HCT116 (cell line): ENCODE data around the gene GNB2. TPM values are rescaled to one million over a fixed set of nuclear protein-coding genes. Genes with fewer than 3 reads are reported as not detected.

ENCODE experiments used
- ATAC-seq: fragments of 200-7000 bp; cut with Tn5 transposase; 2 replicates; pipeline ENCODE4 v1.9.1; 2020; ENCODE audit warnings: mild to moderate bottlenecking, moderate library complexity
- BruUV-seq: library from RNA; stranded (reverse); fragments of 400-500 nt; replicated peaks from 2 replicates; lab custom pipeline; 2021; lab: Mats Ljungman, UMichigan
- CTCF ChIA-PET: fragments of 300-600 bp; sonication (Branson Sonifier 250); formaldehyde crosslinking; loops from one replicate; lab custom pipeline; 2021; ENCODE audit warnings: antibody characterized with exemption; lab: Charles Lee
- POLR2A ChIA-PET: fragments of 300-600, 350-600 bp; sonication (Branson Sonifier 250); formaldehyde crosslinking; loops from one replicate; lab custom pipeline; 2021; ENCODE audit warnings: antibody characterized with exemption; lab: Charles Lee
- RAD21 ChIA-PET, 2 experiments: fragments of 300-600 bp; sonication (Branson Sonifier 250); formaldehyde crosslinking; loops; one replicate each; lab custom pipeline; 2023; ENCODE audit warnings: low total read pairs in 2 of 2; ENCODE audit not compliant: uncharacterized antibody in 2 of 2, unreplicated experiment in 2 of 2, low non-redundant PET in 1 of 2; lab: Charles Lee
- DNase-seq: peaks from one replicate; pipeline ENCODE4 v3.0.0-alpha.2; 2010; ENCODE audit warnings: low read depth, low spot score
- H2AFZ ChIP-seq: fragments of 200-600 bp; shearing (Covaris generic), sonication (generic); 2 replicates; pipeline ENCODE4 v1.6.1; 2017; ENCODE audit warnings: low read depth, mixed run types, mixed read lengths, antibody characterized with exemption, low read length; ENCODE audit not compliant: poor library complexity, severe bottlenecking
- H3K27ac ChIP-seq: 2 replicates; pipeline ENCODE4 v1.5.1; 2012; ENCODE audit warnings: low read depth, low read length
- H3K27me3 ChIP-seq: fragments of 200-600 bp; sonication (generic); 2 replicates; pipeline ENCODE4 v1.6.1; 2016; ENCODE audit warnings: mixed run types, low read length, mixed read lengths; ENCODE audit not compliant: insufficient read depth
- H3K36me3 ChIP-seq, 2 experiments: fragments of 200-500 bp in 1 of 2; fragments of 200-600 bp in 1 of 2; sonication (Bioruptor generic) in 1 of 2; sonication (generic) in 1 of 2; 2 replicates each; pipeline versions ENCODE4 v1.5.1 to v1.6.1; 2014 to 2016; ENCODE audit warnings: low read length in 2 of 2, inconsistent platforms in 1 of 2, mixed read lengths in 1 of 2, mixed run types in 1 of 2; ENCODE audit not compliant: insufficient read depth in 2 of 2, control insufficient read depth in 1 of 2
- H3K4me1 ChIP-seq, 2 experiments: fragments of 200-600 bp in 1 of 2; sonication (generic) in 1 of 2; 2 replicates each; pipeline versions ENCODE4 v1.5.1 to v1.6.1; 2012 to 2017; ENCODE audit warnings: low read length in 2 of 2, inconsistent platforms in 1 of 2, mild to moderate bottlenecking in 1 of 2, mixed read lengths in 1 of 2, mixed run types in 1 of 2, moderate library complexity in 1 of 2; ENCODE audit not compliant: insufficient read depth in 2 of 2, control insufficient read depth in 1 of 2
- H3K4me2 ChIP-seq: fragments of 200-600 bp; sonication (generic); 2 replicates; pipeline ENCODE4 v1.6.1; 2017; ENCODE audit warnings: mixed run types, low read length, mixed read lengths
- H3K4me3 ChIP-seq, 2 experiments: fragments of 200-600 bp in 1 of 2; sonication (generic) in 1 of 2; replicated peaks in 1 of 2; 2 replicates each; pipeline ENCODE4 v1.5.1; 2011 to 2016; ENCODE audit warnings: low read length in 2 of 2, control low read depth in 1 of 2, low read depth in 1 of 2, mild to moderate bottlenecking in 1 of 2, mixed read lengths in 1 of 2, mixed run types in 1 of 2
- H3K79me2 ChIP-seq: fragments of 200-600 bp; sonication (generic); 2 replicates; pipeline ENCODE4 v1.6.1; 2017; ENCODE audit warnings: mild to moderate bottlenecking, mixed run types, low read length, moderate library complexity, mixed read lengths; ENCODE audit not compliant: insufficient read depth
- H3K9ac ChIP-seq: fragments of 200-600 bp; sonication (generic); 2 replicates; pipeline ENCODE4 v1.6.1; 2016; ENCODE audit warnings: low read length, mixed read lengths
- H3K9me2 ChIP-seq: fragments of 200-600 bp; sonication (generic), shearing (Covaris generic); 2 replicates; pipeline ENCODE4 v1.6.1; 2017; ENCODE audit warnings: mixed run types, mild to moderate bottlenecking, moderate library complexity; ENCODE audit not compliant: insufficient read depth
- H3K9me3 ChIP-seq, 2 experiments: fragments of 200-500 bp in 1 of 2; fragments of 200-600 bp in 1 of 2; sonication (Bioruptor generic) in 1 of 2; sonication (generic) in 1 of 2; 2 replicates each; pipeline ENCODE4 v1.6.1; 2014 to 2017; ENCODE audit warnings: low read length in 2 of 2, mixed read lengths in 2 of 2, inconsistent platforms in 1 of 2, low read depth in 1 of 2, mild to moderate bottlenecking in 1 of 2, mixed run types in 1 of 2, moderate library complexity in 1 of 2; ENCODE audit not compliant: control insufficient read depth in 1 of 2, insufficient read depth in 1 of 2
- H4K20me1 ChIP-seq: fragments of 200-600 bp; sonication (generic), shearing (Covaris generic); 2 replicates; pipeline ENCODE4 v1.6.1; 2017; ENCODE audit warnings: mixed run types, mild to moderate bottlenecking, moderate library complexity; ENCODE audit not compliant: insufficient read depth
- ELF1 ChIP-seq: IDR thresholded peaks from 2 replicates; pipeline ENCODE4 v1.6.1; 2012; ENCODE audit warnings: low read depth, borderline replicate concordance
- JUND ChIP-seq: IDR thresholded peaks from 2 replicates; pipeline ENCODE4 v1.6.1; 2012
- POLR2A ChIP-seq: IDR thresholded peaks from 2 replicates; pipeline ENCODE4 v1.7.0; 2011; ENCODE audit warnings: borderline replicate concordance; ENCODE audit not compliant: insufficient read depth, insufficient read length; ENCODE audit errors: extremely low read depth
- POLR2AphosphoS5 ChIP-seq: IDR thresholded peaks from 2 replicates; pipeline ENCODE4 v1.6.1; 2011; ENCODE audit warnings: mild to moderate bottlenecking, low read depth, low read length, moderate library complexity
- SRF ChIP-seq: IDR thresholded peaks from 2 replicates; pipeline ENCODE4 v1.6.1; 2012; ENCODE audit warnings: low read depth
- intact Hi-C: fragments of 100-400 bp; cut with micrococcal nuclease; formaldehyde crosslinking; loops from 2 replicates; pipeline ENCODE4 v1.10.0; 2022
- total RNA-seq: library from RNA; stranded (reverse); gene quantifications from one replicate; pipeline ENCODE4 v1.2.1, GENCODE V29; 2021; ENCODE audit not compliant: unreplicated experiment
- TF ChIP-seq, protein P1 (sequence below): IDR thresholded peaks from 2 replicates; pipeline ENCODE4 v1.6.1; 2011; ENCODE audit warnings: mild to moderate bottlenecking, low read length, moderate library complexity; ENCODE audit not compliant: insufficient replicate concordance; ENCODE audit errors: extremely low read depth
- TF ChIP-seq, protein P2 (sequence below), 3 experiments: fragments of 200-600 bp in 1 of 3; sonication (generic) in 1 of 3; IDR thresholded peaks in 2 of 3; conservative IDR thresholded peaks in 1 of 3; 2 replicates each; pipeline ENCODE4 v1.5.1; 2012 to 2017; ENCODE audit warnings: low read depth in 2 of 3, low read length in 2 of 3, antibody characterized with exemption in 1 of 3, borderline replicate concordance in 1 of 3, control low read depth in 1 of 3, mild to moderate bottlenecking in 1 of 3, mixed read lengths in 1 of 3, mixed run types in 1 of 3, moderate library complexity in 1 of 3; ENCODE audit not compliant: insufficient read depth in 1 of 3

Gene GNB2
- total RNA-seq, 1 experiment from 2014 or later = 246 TPM

GRCh38 chr7:100627238-100627549 is 46.3 kb upstream of the GNB2 start (continued):
- TF ChIP-seq, protein P1, sequence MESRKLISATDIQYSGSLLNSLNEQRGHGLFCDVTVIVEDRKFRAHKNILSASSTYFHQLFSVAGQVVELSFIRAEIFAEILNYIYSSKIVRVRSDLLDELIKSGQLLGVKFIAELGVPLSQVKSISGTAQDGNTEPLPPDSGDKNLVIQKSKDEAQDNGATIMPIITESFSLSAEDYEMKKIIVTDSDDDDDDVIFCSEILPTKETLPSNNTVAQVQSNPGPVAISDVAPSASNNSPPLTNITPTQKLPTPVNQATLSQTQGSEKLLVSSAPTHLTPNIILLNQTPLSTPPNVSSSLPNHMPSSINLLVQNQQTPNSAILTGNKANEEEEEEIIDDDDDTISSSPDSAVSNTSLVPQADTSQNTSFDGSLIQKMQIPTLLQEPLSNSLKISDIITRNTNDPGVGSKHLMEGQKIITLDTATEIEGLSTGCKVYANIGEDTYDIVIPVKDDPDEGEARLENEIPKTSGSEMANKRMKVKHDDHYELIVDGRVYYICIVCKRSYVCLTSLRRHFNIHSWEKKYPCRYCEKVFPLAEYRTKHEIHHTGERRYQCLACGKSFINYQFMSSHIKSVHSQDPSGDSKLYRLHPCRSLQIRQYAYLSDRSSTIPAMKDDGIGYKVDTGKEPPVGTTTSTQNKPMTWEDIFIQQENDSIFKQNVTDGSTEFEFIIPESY = no peak
- TF ChIP-seq, protein P2, sequence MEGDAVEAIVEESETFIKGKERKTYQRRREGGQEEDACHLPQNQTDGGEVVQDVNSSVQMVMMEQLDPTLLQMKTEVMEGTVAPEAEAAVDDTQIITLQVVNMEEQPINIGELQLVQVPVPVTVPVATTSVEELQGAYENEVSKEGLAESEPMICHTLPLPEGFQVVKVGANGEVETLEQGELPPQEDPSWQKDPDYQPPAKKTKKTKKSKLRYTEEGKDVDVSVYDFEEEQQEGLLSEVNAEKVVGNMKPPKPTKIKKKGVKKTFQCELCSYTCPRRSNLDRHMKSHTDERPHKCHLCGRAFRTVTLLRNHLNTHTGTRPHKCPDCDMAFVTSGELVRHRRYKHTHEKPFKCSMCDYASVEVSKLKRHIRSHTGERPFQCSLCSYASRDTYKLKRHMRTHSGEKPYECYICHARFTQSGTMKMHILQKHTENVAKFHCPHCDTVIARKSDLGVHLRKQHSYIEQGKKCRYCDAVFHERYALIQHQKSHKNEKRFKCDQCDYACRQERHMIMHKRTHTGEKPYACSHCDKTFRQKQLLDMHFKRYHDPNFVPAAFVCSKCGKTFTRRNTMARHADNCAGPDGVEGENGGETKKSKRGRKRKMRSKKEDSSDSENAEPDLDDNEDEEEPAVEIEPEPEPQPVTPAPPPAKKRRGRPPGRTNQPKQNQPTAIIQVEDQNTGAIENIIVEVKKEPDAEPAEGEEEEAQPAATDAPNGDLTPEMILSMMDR (IDR thresholded peaks at IDR 0.05 in 2 of 3, conservative IDR thresholded peaks at IDR 0.05 in 1 of 3; ENCODE audit: borderline replicate concordance in 1 of 3, insufficient read depth in 1 of 3, low read depth in 2 of 3, low read length in 2 of 3) = no peak

- no peak overlapping the region for H2AFZ ChIP-seq
- TF ChIP-seq JUND = no peak
- peak; percentile 29; the same call in 1 of the 2 replicates for TF ChIP-seq POLR2AphosphoS5
- TF ChIP-seq, protein P2 (IDR thresholded peaks at IDR 0.05 in 2 of 3, conservative IDR thresholded peaks at IDR 0.05 in 1 of 3; ENCODE audit: borderline replicate concordance in 1 of 3, insufficient read depth in 1 of 3, low read depth in 2 of 3, low read length in 2 of 3) = peak in 2 of 3 experiments; percentile 63 to 70; a peak in 4 of 6 replicates
- TF ChIP-seq POLR2A = no peak
- TF ChIP-seq SRF = no peak
- no peak for TF ChIP-seq ELF1
- no peak overlapping the region for H3K9ac ChIP-seq
- no peak overlapping the region for H3K4me3 ChIP-seq
- no peaks in the 10 kb centered on the region for H3K9me2 ChIP-seq
- DNase-seq (peak; percentile 28), ATAC-seq (peak; percentile 31)
- POLR2A ChIA-PET = interaction anchor here (1.8 kb wide), 1 partner anchor 17 kb away, joined by 6 read pairs; the partner anchor contains the start of gene MOSPD3
- H3K4me1 ChIP-seq = peaks cover 6 to 44% of the 10 kb centered on the region in 2 experiments; a peak in 3 of 4 replicates
- no peak overlapping the region for H3K4me2 ChIP-seq
- no peaks in the 10 kb centered on the region for H4K20me1 ChIP-seq
- RAD21 ChIA-PET = no interaction called here
- no peaks in the 10 kb centered on the region for H3K36me3 ChIP-seq
- H3K9me3 ChIP-seq = no peaks in the 10 kb centered on the region
- H3K27me3 ChIP-seq = no peaks in the 10 kb centered on the region
- peak overlapping the region; percentile 10; the same call in 1 of the 2 replicates for H3K27ac ChIP-seq
- intact Hi-C loops = no loop called here
- BruUV-seq = no TSS peak
- CTCF ChIA-PET = interaction anchor here (0.7 to 2.0 kb wide), 9 partner anchors 9 to 223 kb away, joined by 3 to 7 read pairs (median 4); partner anchors contain the start of genes GNB2, POP7 and SLC12A9
- H3K79me2 ChIP-seq = peaks cover 5% of the 10 kb centered on the region; the same call in 1 of the 2 replicates
Observed at GRCh38 chr7:100629117-100629716, 44.3 kb upstream of the GNB2 start.
